HepG2 (cell line): ENCODE measurements around the gene DLST. TPM values are rescaled to one million over a fixed set of nuclear protein-coding genes. Genes with fewer than 3 reads are reported as not detected.

Source experiments
- ASH2L ChIP-seq: fragments of 300-600, 200-600 bp; sonication (generic); IDR thresholded peaks from 2 replicates; pipeline ENCODE4 v1.7.0; 2017; ENCODE audit warnings: low read depth, mild to moderate bottlenecking, moderate library complexity, mixed read lengths, low read length; ENCODE audit not compliant: insufficient read length
- ATF7 ChIP-seq, 2 experiments: fragments of 450-650 bp in 1 of 2; sonication (generic) in 1 of 2; formaldehyde crosslinking in 1 of 2; IDR thresholded peaks; 2 replicates each; pipeline versions ENCODE4 v1.4.0 to v1.6.1; 2016 to 2020; ENCODE audit warnings: antibody characterized with exemption in 1 of 2, mild to moderate bottlenecking in 1 of 2, missing genetic modification reagents in 1 of 2
- DPF2 ChIP-seq: sonication (generic); formaldehyde crosslinking; IDR thresholded peaks from 2 replicates; pipeline ENCODE4 v1.4.0; 2020; ENCODE audit warnings: mild to moderate bottlenecking, low read depth, missing genetic modification reagents, borderline replicate concordance
- DR1 ChIP-seq: sonication (generic); formaldehyde crosslinking; IDR thresholded peaks from 2 replicates; pipeline ENCODE4 v1.8.0; 2021; ENCODE audit warnings: mild to moderate bottlenecking, missing genetic modification reagents, inconsistent platforms
- FOXO1 ChIP-seq: sonication (generic); formaldehyde crosslinking; IDR thresholded peaks from 2 replicates; pipeline ENCODE4 v1.4.0; 2020; ENCODE audit warnings: missing genetic modification reagents
- FOXP4 ChIP-seq: sonication (generic); formaldehyde crosslinking; IDR thresholded peaks from 2 replicates; pipeline ENCODE4 v1.4.0; 2020; ENCODE audit warnings: missing genetic modification reagents
- GFI1 ChIP-seq: sonication (generic); formaldehyde crosslinking; IDR thresholded peaks from 2 replicates; pipeline ENCODE4 v1.5.0; 2020; ENCODE audit warnings: missing genetic modification reagents, mild to moderate bottlenecking, borderline replicate concordance
- GPBP1L1 ChIP-seq: sonication (generic); formaldehyde crosslinking; IDR thresholded peaks from 2 replicates; pipeline ENCODE4 v1.5.0; 2020; ENCODE audit warnings: mild to moderate bottlenecking, missing genetic modification reagents
- HNRNPUL1 ChIP-seq: fragments of 200-400 bp; formaldehyde crosslinking; IDR thresholded peaks from 2 replicates; pipeline ENCODE4 v1.6.1; 2017; ENCODE audit warnings: low read depth, mild to moderate bottlenecking, low read length, moderate library complexity
- MAZ ChIP-seq, 2 experiments: sonication (generic) in 1 of 2; formaldehyde crosslinking in 1 of 2; IDR thresholded peaks; 2 replicates each; pipeline versions ENCODE4 v1.5.0 to v1.6.1; 2012 to 2020; ENCODE audit warnings: low read depth in 2 of 2, mild to moderate bottlenecking in 2 of 2, borderline replicate concordance in 1 of 2, improper control_type of control experiment in 1 of 2, low read length in 1 of 2, missing genetic modification reagents in 1 of 2, moderate library complexity in 1 of 2
- MED1 ChIP-seq: sonication (generic); formaldehyde crosslinking; IDR thresholded peaks from 2 replicates; pipeline ENCODE4 v1.4.0; 2020; ENCODE audit warnings: missing genetic modification reagents
- MEIS2 ChIP-seq: sonication (generic); formaldehyde crosslinking; IDR thresholded peaks from 2 replicates; pipeline ENCODE4 v1.9.0; 2021; ENCODE audit warnings: mild to moderate bottlenecking, missing genetic modification reagents
- PCBP2 ChIP-seq: fragments of 200-400 bp; formaldehyde crosslinking; optimal IDR thresholded peaks from 2 replicates; pipeline ENCODE3; 2018; ENCODE audit warnings: low read length, low read depth; ENCODE audit not compliant: poor library complexity, severe bottlenecking
- PRDM10 ChIP-seq: sonication (generic); formaldehyde crosslinking; IDR thresholded peaks from 2 replicates; pipeline ENCODE4 v1.4.0; 2020; ENCODE audit warnings: low read depth, missing genetic modification reagents
- PRPF4 ChIP-seq: fragments of 200-400 bp; formaldehyde crosslinking; IDR thresholded peaks from 2 replicates; pipeline ENCODE4 v1.6.1; 2016; ENCODE audit warnings: low read length, low read depth; ENCODE audit not compliant: poor library complexity, severe bottlenecking
- RARA ChIP-seq: IDR thresholded peaks from 2 replicates; pipeline ENCODE4 v1.6.1; 2016; ENCODE audit warnings: missing genetic modification reagents, missing compliant biosample characterization
- SALL2 ChIP-seq: sonication (generic); formaldehyde crosslinking; IDR thresholded peaks from 2 replicates; pipeline ENCODE4 v1.8.1; 2023; ENCODE audit warnings: mild to moderate bottlenecking, missing genetic modification reagents, inconsistent platforms
- ZNF12 ChIP-seq: sonication (generic); formaldehyde crosslinking; IDR thresholded peaks from 2 replicates; pipeline ENCODE4 v1.5.0; 2020; ENCODE audit warnings: missing genetic modification reagents
- ZNF547 ChIP-seq: sonication (generic); formaldehyde crosslinking; IDR thresholded peaks from 2 replicates; pipeline ENCODE4 v1.5.1; 2020; ENCODE audit warnings: mild to moderate bottlenecking, missing genetic modification reagents
- ZNF781 ChIP-seq: sonication (generic); formaldehyde crosslinking; IDR thresholded peaks from 2 replicates; pipeline ENCODE4 v1.5.1; 2020; ENCODE audit warnings: borderline replicate concordance, mild to moderate bottlenecking, missing genetic modification reagents; ENCODE audit errors: not compliant biosample characterization
- ZNF788 ChIP-seq: sonication (generic); formaldehyde crosslinking; IDR thresholded peaks from 2 replicates; pipeline ENCODE4 v1.5.0; 2020; ENCODE audit warnings: mild to moderate bottlenecking, missing genetic modification reagents, borderline replicate concordance
- polyA plus RNA-seq, 8 experiments: library from polyadenylated mRNA; depleted of rRNA in 3 of 8; stranded (reverse) in 7 of 8; unstranded in 1 of 8; fragments of >200 nt; fragmentation: Illumina TruSeq in 4 of 8; extraction: Trizol in 4 of 8; gene quantifications; 2 replicates each; pipeline versions ENCODE4 v1.2.1 to v1.2.3, GENCODE V29; 2011 to 2016; ENCODE audit warnings: low read depth in 4 of 8, missing spikeins in 1 of 8, mixed read lengths in 1 of 8; ENCODE audit not compliant: insufficient read depth in 1 of 8
- total RNA-seq, 5 experiments: library from RNA; depleted of rRNA; stranded (reverse); fragments of >200 nt; fragmentation: Illumina TruSeq; extraction: Trizol; gene quantifications; 2 replicates each; pipeline ENCODE4 v1.2.3, GENCODE V29; 2016; ENCODE audit warnings: low read depth in 1 of 5

Gene DLST
- total and polyA plus RNA-seq, 2 of the 13 experiments (the other 11 are each of a cell fraction or from before 2014, with no cell fraction given), result 56.5 to 94.3 TPM

GRCh38 chr14:74881431-74882102, at the start of gene DLST (continued):
- TF ChIP-seq PCBP2 (no peak), ZNF788 (CRISPR knock-in tag) (peak; percentile 88), RARA (peak; percentile 30; the same call in 1 of the 2 replicates), HNRNPUL1 (no peak; the same call in 1 of the 2 replicates), ZNF547 (CRISPR knock-in tag) (peak; percentile 50; the same call in 1 of the 2 replicates), ZNF12 (CRISPR knock-in tag) (no peak), FOXP4 (peak; percentile 62; the same call in 1 of the 2 replicates), MAZ (IDR thresholded peaks at IDR 0.05; ENCODE audit: borderline replicate concordance, low read depth, low read length) (no peak), MAZ (CRISPR knock-in tag; IDR thresholded peaks at IDR 0.05; ENCODE audit: low read depth) (peak; percentile 62; the same call in 1 of the 2 replicates), FOXO1 (peak; percentile 48; the same call in 1 of the 2 replicates), MEIS2 (CRISPR knock-in tag) (no peak), GFI1 (CRISPR knock-in tag) (peak; percentile 20; the same call in 1 of the 2 replicates), DPF2 (no peak), ASH2L (peak; percentile 94), MED1 (no peak; the same call in 1 of the 2 replicates), GPBP1L1 (no peak), SALL2 (CRISPR knock-in tag) (no peak), PRDM10 (CRISPR knock-in tag) (peak; percentile 100), PRPF4 (no peak), ATF7 (IDR thresholded peaks at IDR 0.05) (peak; percentile 65), ATF7 (CRISPR knock-in tag; IDR thresholded peaks at IDR 0.05) (no peak), ZNF781 (no peak), DR1 (CRISPR knock-in tag) (peak; percentile 33; the same call in 1 of the 2 replicates)
